ENCODE measurements around the gene CDKN1A.

CDKN1A gene

GRCh38 chr6:36677753-36678487 is 594 bp upstream of the CDKN1A start:
- DNase-seq (ENCODE audit: low read depth) = no peak

- DNase-seq (ENCODE audit: low read depth) = no peak
Measured at GRCh38 chr6:36679043-36679833, 724 bp downstream of the CDKN1A start.

- no peak for DNase-seq (ENCODE audit: low read depth)
Measured at GRCh38 chr6:36682328-36683144, 4.0 kb downstream of the CDKN1A start.

GRCh38 chr6:36683145-36683655 is 4.7 kb downstream of the CDKN1A start:
- no peak for DNase-seq (ENCODE audit: low read depth)

GRCh38 chr6:36683656-36684446 is 5.3 kb downstream of the CDKN1A start:
- DNase-seq (ENCODE audit: low read depth) = no peak

- DNase-seq (ENCODE audit: low read depth) = no peak
Measured at GRCh38 chr6:36684447-36684812, 5.9 kb downstream of the CDKN1A start.

- DNase-seq (ENCODE audit: low read depth) = no peak
Measured at GRCh38 chr6:36685166-36685924, 6.8 kb downstream of the CDKN1A start.

GRCh38 chr6:36685926-36686667 is 7.6 kb downstream of the CDKN1A start:
- DNase-seq (ENCODE audit: low read depth) = no peak

GRCh38 chr6:36686668-36687513 is 8.4 kb downstream of the CDKN1A start:
- no peak for DNase-seq (ENCODE audit: low read depth)

GRCh38 chr6:36688063-36688738 is 9.7 kb downstream of the CDKN1A start:
- no peak for DNase-seq (ENCODE audit: low read depth)

- no peak for DNase-seq (ENCODE audit: low read depth)
Measured at GRCh38 chr6:36688739-36689075, 10.2 kb downstream of the CDKN1A start.

GRCh38 chr6:36691011-36691410 is 12.5 kb downstream of the CDKN1A start:
- no peak for DNase-seq (ENCODE audit: low read depth)

- DNase-seq (ENCODE audit: low read depth) = no peak
Measured at GRCh38 chr6:36691612-36692011, 13.1 kb downstream of the CDKN1A start.

GRCh38 chr6:36692220-36692619 is 13.7 kb downstream of the CDKN1A start:
- DNase-seq (ENCODE audit: low read depth) = no peak

GRCh38 chr6:36692861-36693702 is 14.6 kb downstream of the CDKN1A start:
- DNase-seq (ENCODE audit: low read depth) = no peak

GRCh38 chr6:36694616-36695015 is 16.1 kb downstream of the CDKN1A start:
- DNase-seq (ENCODE audit: low read depth) = no peak

- no peak for DNase-seq (ENCODE audit: low read depth)
Measured at GRCh38 chr6:36695414-36695813, 16.9 kb downstream of the CDKN1A start.

GRCh38 chr6:36697481-36697903 is 19.0 kb downstream of the CDKN1A start, which contains the start of gene RAB44:
RAB44 (plus strand) TSS chr6:36697826; CDS start chr6:36704236, 6,410 bp downstream.
- no peak for DNase-seq (ENCODE audit: low read depth)
